Keratinocyte (primary cell): ENCODE data around the gene TRPM3. TPM values are rescaled to one million over a fixed set of nuclear protein-coding genes. Genes with fewer than 3 reads are reported as not detected.

Experiments
- DNase-seq: peaks from one replicate; pipeline ENCODE4 v3.0.0-alpha.2; 2011; ENCODE audit warnings: low read depth, missing footprints, low spot score
- FAIRE-seq: peaks from 2 replicates; lab custom pipeline; 2011; peaks lifted over from hg19 to GRCh38; lab: Jason Lieb, UNC
- H2AFZ ChIP-seq: 2 replicates; pipeline ENCODE4 v1.6.0; 2012; ENCODE audit warnings: low read length, control low read depth, inconsistent platforms; ENCODE audit not compliant: control insufficient read depth
- H3K27ac ChIP-seq: 2 replicates; pipeline ENCODE4 v1.5.1; 2011; ENCODE audit warnings: low read length; ENCODE audit not compliant: control insufficient read depth, insufficient read depth
- H3K27me3 ChIP-seq: 3 replicates; pipeline ENCODE4 v1.6.0; 2011; ENCODE audit warnings: low read length; ENCODE audit not compliant: control insufficient read depth, insufficient read depth; ENCODE audit errors: extremely low read depth
- H3K36me3 ChIP-seq, 2 experiments: 2 replicates in 1 of 2; 3 replicates in 1 of 2; pipeline ENCODE4 v1.5.1; 2011; ENCODE audit warnings: low read length in 2 of 2, mild to moderate bottlenecking in 1 of 2; ENCODE audit not compliant: control insufficient read depth in 2 of 2, insufficient read depth in 2 of 2; ENCODE audit errors: extremely low read depth in 1 of 2
- H3K4me1 ChIP-seq: 3 replicates; pipeline ENCODE4 v1.5.1; 2011; ENCODE audit warnings: low read length; ENCODE audit not compliant: control insufficient read depth, insufficient read depth; ENCODE audit errors: extremely low read depth
- H3K4me2 ChIP-seq: 3 replicates; pipeline ENCODE4 v1.6.0; 2011; ENCODE audit warnings: low read depth, low read length; ENCODE audit not compliant: control insufficient read depth, insufficient read depth; ENCODE audit errors: extremely low read depth
- H3K4me3 ChIP-seq, 3 experiments: fragments of 200-600 bp in 1 of 3; sonication (generic) in 1 of 3; 2 replicates in 2 of 3; 3 replicates in 1 of 3; pipeline ENCODE4 v1.5.1; 2011 to 2016; ENCODE audit warnings: low read length in 3 of 3, mild to moderate bottlenecking in 3 of 3, control low read depth in 2 of 3, inconsistent platforms in 1 of 3, low read depth in 1 of 3, mixed read lengths in 1 of 3, mixed run types in 1 of 3, moderate library complexity in 1 of 3; ENCODE audit not compliant: control insufficient read depth in 2 of 3, insufficient read depth in 2 of 3; ENCODE audit errors: extremely low read depth in 1 of 3
- H3K79me2 ChIP-seq: 2 replicates; pipeline ENCODE4 v1.6.0; 2012; ENCODE audit warnings: low read length; ENCODE audit not compliant: control insufficient read depth, insufficient read depth
- H3K9ac ChIP-seq: 3 replicates; pipeline ENCODE4 v1.6.0; 2011; ENCODE audit warnings: low read length; ENCODE audit not compliant: control insufficient read depth, insufficient read depth; ENCODE audit errors: extremely low read depth
- H3K9me1 ChIP-seq: 3 replicates; pipeline ENCODE4 v1.6.0; 2011; ENCODE audit warnings: low read length; ENCODE audit not compliant: control insufficient read depth, insufficient read depth; ENCODE audit errors: extremely low read depth
- H3K9me3 ChIP-seq: 2 replicates; pipeline ENCODE4 v1.5.1; 2012; ENCODE audit warnings: low read depth, low read length; ENCODE audit not compliant: control insufficient read depth
- H4K20me1 ChIP-seq: 3 replicates; pipeline ENCODE4 v1.6.0; 2011; ENCODE audit warnings: low read length; ENCODE audit not compliant: control insufficient read depth, insufficient read depth; ENCODE audit errors: extremely low read depth
- EZH2 ChIP-seq: IDR thresholded peaks from one replicate; pipeline ENCODE4 v1.6.1; 2012; ENCODE audit warnings: inconsistent platforms, mild to moderate bottlenecking, low read length, moderate library complexity
- dilution Hi-C: fragments of 300-500 bp; cut with MboI; formaldehyde crosslinking; loops from one replicate; pipeline ENCODE4 v1.7.0; 2020; ENCODE audit warnings: low sequenced_read_pairs; ENCODE audit not compliant: extremely low pct_ligation_motif_present
- polyA plus RNA-seq, 5 experiments: library from polyadenylated mRNA; depleted of rRNA in 3 of 5; stranded (reverse) in 3 of 5; stranded (forward) in 1 of 5; unstranded in 1 of 5; fragments of >200 nt; gene quantifications; 1 replicate in 1 of 5; 2 replicates in 3 of 5; 3 replicates in 1 of 5; pipeline versions ENCODE4 v1.2.1 to v1.2.3, GENCODE V29; 2011 to 2012; ENCODE audit warnings: missing spikeins in 2 of 5, low read depth in 1 of 5, low replicate concordance in 1 of 5
- TF ChIP-seq, protein P1 (sequence below), 3 experiments: IDR thresholded peaks in 1 of 3; conservative IDR thresholded peaks in 1 of 3; optimal IDR thresholded peaks in 1 of 3; 2 replicates in 2 of 3; 3 replicates in 1 of 3; pipeline versions ENCODE3 to v1.5.1; 2011; ENCODE audit warnings: low read length in 3 of 3, mild to moderate bottlenecking in 3 of 3, moderate library complexity in 2 of 3, control low read depth in 1 of 3, inconsistent platforms in 1 of 3; ENCODE audit not compliant: insufficient read depth in 2 of 3; ENCODE audit errors: extremely low read depth in 1 of 3

TRPM3 gene
- polyA plus RNA-seq, 1 donor (not counting 4 experiments of a cell fraction or from before 2014, with no cell fraction given) = 0.03 TPM

DNA sequence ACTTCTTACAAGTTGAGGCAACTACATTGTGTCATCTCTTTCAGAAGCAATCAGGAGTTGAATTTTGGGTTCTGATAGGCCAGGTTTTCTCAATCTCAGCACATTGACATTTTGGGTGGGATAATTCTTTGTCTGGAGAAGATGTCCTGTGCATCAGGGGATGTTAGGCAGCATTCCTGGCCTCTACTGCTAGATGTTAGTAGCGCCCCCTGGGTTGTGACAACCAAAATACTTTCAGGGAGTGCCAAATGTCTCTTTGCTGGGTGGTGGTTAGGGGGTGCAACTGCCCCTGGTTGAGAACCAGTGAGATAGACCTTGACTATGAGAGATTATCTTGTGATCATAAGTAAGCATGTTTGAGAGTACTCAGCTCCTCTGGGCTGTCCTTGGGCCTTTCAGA lies 542.7 kb downstream of the TRPM3 start:
- TF ChIP-seq EZH2 = no peak
- TF ChIP-seq, protein P1, sequence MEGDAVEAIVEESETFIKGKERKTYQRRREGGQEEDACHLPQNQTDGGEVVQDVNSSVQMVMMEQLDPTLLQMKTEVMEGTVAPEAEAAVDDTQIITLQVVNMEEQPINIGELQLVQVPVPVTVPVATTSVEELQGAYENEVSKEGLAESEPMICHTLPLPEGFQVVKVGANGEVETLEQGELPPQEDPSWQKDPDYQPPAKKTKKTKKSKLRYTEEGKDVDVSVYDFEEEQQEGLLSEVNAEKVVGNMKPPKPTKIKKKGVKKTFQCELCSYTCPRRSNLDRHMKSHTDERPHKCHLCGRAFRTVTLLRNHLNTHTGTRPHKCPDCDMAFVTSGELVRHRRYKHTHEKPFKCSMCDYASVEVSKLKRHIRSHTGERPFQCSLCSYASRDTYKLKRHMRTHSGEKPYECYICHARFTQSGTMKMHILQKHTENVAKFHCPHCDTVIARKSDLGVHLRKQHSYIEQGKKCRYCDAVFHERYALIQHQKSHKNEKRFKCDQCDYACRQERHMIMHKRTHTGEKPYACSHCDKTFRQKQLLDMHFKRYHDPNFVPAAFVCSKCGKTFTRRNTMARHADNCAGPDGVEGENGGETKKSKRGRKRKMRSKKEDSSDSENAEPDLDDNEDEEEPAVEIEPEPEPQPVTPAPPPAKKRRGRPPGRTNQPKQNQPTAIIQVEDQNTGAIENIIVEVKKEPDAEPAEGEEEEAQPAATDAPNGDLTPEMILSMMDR (optimal IDR thresholded peaks at IDR 0.05 in 1 of 3, IDR thresholded peaks at IDR 0.05 in 1 of 3, conservative IDR thresholded peaks at IDR 0.05 in 1 of 3; ENCODE audit: extremely low read depth in 1 of 3, insufficient read depth in 2 of 3, low read length in 3 of 3) = peak in 2 of 3 experiments; percentile 11 to 29
- peaks cover 4% of the 10 kb centered on the region for H3K27me3 ChIP-seq
- H3K9me3 ChIP-seq = no peaks in the 10 kb centered on the region
- no peak overlapping the region for H3K4me2 ChIP-seq
- no peak overlapping the region for H3K9ac ChIP-seq
- H3K79me2 ChIP-seq = no peaks in the 10 kb centered on the region
- dilution Hi-C loops = no loop called here
- DNase-seq = no peak
- H3K27ac ChIP-seq = no peak overlapping the region
- H2AFZ ChIP-seq = no peak overlapping the region
- peaks cover 10% of the 10 kb centered on the region for H3K4me1 ChIP-seq
- H3K4me3 ChIP-seq = no peak overlapping the region
- no peaks in the 10 kb centered on the region for H4K20me1 ChIP-seq
- no peaks in the 10 kb centered on the region for H3K9me1 ChIP-seq
- FAIRE-seq = no peak
- no peaks in the 10 kb centered on the region for H3K36me3 ChIP-seq

DNA sequence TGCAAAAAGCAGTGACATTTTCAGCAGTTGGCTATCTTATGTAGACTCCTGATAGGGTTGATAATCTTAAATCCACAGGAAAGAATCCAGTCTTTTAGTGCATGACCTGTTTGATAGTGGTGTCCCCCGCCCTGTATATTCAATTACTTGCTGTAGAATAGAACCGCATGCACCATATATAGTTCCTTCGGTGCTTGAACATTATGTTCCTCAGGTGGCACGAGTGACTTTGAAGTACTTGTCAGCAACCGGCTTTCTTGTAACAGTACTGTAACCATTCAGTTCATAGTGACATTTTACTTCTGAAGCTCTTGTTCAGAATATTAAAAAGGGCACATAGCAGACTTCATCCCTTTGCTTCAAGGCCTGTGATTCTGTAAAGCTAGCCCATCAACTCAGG lies 543.8 kb downstream of the TRPM3 start:
- H3K27me3 ChIP-seq = no peaks in the 10 kb centered on the region
- TF ChIP-seq, protein P1 (optimal IDR thresholded peaks at IDR 0.05 in 1 of 3, IDR thresholded peaks at IDR 0.05 in 1 of 3, conservative IDR thresholded peaks at IDR 0.05 in 1 of 3; ENCODE audit: extremely low read depth in 1 of 3, insufficient read depth in 2 of 3, low read length in 3 of 3) = no peak
- no peak for TF ChIP-seq EZH2
- H3K4me3 ChIP-seq = no peak overlapping the region
- no peaks in the 10 kb centered on the region for H3K79me2 ChIP-seq
- H2AFZ ChIP-seq = no peak overlapping the region
- no peaks in the 10 kb centered on the region for H3K9me3 ChIP-seq
- dilution Hi-C loops = no loop called here
- FAIRE-seq (no peak), DNase-seq (no peak)
- H3K9ac ChIP-seq = no peak overlapping the region
- no peaks in the 10 kb centered on the region for H4K20me1 ChIP-seq
- no peak overlapping the region for H3K4me2 ChIP-seq
- no peak overlapping the region for H3K27ac ChIP-seq
- H3K9me1 ChIP-seq = no peaks in the 10 kb centered on the region
- peaks cover 10% of the 10 kb centered on the region for H3K4me1 ChIP-seq
- H3K36me3 ChIP-seq = no peaks in the 10 kb centered on the region
